Activated naive CD8-positive, alpha-beta T cell treated with anti-CD3 and anti-CD28 coated beads, Interleukin-2, amount 50 U/mL, for 16 hours (primary cell): Measurements from ENCODE around the gene PSMF1.
A peak's percentile ranks its signal among the peaks of the same experiment; 100 is the strongest.

Source experiments
- DNase-seq: peaks from one replicate; pipeline ENCODE4 v3.0.0-alpha.2; 2020; ENCODE audit warnings: low read depth, low spot score

Gene PSMF1

DNA sequence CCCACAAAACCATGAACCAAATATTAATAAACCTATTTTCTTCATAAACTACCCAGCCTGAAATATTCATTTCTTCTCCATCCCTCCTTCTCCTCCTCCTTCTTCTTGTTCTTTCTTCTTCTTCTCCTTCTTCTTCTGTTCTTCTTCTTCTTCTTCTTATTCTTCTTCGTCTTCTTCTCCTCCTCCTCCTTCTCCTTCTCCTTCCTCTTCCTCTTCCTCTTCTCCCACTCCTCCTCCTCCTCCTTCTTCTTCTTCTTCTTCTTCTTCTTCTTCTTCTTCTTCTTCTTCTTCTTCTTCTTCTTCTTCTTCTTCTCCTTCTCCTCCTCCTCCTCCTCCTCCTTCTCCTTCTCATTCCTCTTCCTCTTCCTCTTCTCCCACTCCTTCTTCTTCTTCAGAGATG is 71.4 kb downstream of the PSMF1 start:
- DNase-seq, result no peak

DNA sequence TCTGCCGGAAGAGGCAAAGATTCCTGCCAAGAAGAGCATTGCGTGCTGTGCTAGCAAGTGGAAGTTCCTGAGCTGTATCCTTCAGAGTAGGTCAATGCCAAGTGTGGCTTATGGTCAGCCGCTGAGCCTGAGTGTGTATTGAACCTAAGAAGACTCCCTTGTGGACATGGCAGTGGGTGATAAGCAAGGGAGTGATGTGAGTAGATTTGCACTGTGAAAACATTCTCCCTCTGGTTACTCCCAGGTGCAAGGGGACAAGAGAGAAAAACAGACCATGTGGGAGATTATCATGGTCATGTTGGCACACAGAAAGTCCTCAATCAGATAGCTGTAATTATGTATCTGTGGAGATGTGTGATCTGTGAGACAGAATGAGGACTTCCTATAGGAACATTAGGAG is 72.4 kb downstream of the PSMF1 start:
- DNase-seq, result no peak

DNA sequence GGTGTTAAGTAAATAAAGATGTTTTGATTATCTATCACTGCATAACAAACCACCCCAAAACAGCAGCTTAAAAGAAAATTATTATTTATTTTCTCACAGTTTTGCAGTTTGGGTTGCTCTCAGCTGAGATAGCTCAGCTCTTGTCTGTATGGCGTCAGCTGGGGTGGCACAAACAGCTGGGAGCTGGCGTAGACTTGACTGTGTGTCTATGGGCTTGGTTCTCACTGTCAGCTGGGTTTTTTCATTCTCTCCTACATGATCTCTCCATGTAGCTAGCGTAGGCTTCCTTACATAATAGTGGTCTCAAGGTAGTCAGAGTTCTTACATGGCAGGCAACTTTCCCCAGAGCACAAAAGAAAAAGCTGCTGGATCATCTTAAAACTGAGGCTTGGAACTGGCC is 72.9 kb downstream of the PSMF1 start:
- DNase-seq, result no peak

DNA sequence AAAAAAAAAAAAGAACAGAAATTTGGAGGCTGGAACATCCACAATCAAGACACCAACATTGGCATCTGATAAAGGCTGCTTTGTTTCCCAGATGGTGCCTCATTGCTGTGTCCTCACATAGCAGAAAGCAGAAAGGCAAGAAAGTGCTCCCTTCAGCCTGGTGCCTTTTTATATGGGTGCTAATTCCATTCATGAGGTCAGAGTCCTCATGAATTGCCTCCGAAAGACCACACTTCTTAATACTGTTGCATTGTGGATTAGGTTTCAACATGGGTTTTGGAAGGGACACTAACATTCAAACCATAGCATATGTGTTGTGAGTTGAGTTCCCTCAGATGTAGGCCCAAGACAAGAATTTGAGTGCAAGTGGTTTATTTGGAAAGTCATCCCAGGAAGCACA is 76.8 kb downstream of the PSMF1 start:
- no peak for DNase-seq

DNA sequence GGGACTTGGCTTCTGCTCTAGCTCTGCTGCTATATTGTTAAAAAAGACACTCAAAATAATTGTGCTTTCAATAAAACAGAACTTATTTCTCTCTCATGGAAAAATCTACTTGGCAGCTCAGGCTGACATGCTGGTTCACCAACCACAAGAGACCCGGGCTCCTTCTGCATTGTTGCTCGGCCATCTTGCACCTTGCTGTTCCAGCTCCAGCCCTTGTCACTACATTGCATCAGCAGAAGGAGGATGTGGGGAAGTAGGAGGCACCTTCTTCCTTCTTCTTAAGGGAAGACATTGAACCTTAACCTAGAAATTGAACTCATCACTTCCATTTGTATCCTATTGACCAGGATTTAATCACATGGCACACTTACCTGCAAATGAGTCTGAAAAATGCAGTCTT is 78.2 kb downstream of the PSMF1 start:
- DNase-seq, result no peak

DNA sequence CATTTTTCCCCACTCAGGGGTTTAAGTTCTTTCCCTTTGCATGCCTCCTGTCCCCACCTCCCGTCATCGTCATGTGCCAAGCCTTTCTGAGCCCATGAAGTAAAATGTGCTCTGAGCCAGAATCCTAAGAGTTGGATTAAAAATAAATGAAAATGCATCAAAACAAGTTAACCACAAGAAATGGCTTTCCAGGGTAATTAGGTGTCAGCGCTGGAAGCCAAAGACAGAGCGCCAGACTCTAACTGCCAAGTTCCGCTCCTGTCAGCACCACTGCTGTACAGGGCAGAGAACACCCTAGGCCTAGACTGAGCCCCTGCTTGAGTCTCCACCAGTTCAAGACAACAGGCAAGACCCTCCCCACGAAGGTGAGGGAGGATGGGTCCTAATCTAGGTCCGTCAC is 79.4 kb downstream of the PSMF1 start:
- no peak for DNase-seq

DNA sequence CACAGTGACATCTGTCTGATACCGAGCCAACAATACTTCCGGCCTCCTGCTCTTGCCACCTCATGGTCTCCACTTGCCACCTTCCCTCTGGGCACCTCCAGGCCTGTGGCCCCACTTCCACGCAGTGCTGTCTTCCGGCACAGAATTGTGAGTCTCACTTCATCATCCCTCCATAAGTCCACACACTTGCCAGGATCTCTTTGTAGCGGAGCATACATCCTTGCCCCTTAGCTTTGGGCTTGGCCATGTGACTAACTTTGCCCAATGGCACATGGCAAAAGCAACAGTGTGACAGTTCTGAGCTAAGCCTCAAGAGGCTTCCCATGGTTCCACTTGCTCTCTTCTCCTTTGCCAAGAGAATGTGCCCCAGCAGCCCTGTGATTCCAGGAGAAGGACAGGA is 80.3 kb downstream of the PSMF1 start:
- no peak for DNase-seq

DNA sequence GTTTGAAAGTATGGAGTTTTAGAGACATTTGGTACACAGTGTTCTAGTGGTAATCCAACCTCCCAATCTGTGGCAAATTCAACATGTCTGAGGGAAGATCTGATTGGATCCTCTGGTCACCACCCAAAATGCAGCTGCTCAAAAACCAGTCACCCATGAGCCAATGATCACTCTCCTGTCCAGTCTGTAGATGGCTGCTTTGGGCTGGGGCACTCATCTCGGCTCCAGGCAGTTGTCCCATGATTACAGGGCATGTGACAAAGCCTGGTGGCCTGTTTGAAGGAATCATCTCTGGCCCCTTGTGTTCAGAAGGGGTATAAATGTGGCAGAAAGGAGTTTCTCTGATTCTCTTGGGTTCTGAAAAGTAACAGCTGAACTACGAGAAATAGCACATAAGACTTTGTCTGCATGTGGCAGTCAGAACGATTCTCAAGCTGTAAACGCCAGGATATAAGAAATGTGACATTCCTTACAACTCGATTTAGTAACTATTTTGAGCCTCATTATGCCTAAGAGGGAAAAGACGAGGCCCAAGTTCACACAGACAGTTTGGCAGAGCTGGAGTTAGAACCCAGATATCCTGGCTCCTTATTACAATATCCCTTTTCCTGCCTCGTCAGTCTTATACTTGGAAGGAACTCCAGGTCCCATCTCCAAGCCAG is 80.9 kb downstream of the PSMF1 start:
- DNase-seq, result no peak

DNA sequence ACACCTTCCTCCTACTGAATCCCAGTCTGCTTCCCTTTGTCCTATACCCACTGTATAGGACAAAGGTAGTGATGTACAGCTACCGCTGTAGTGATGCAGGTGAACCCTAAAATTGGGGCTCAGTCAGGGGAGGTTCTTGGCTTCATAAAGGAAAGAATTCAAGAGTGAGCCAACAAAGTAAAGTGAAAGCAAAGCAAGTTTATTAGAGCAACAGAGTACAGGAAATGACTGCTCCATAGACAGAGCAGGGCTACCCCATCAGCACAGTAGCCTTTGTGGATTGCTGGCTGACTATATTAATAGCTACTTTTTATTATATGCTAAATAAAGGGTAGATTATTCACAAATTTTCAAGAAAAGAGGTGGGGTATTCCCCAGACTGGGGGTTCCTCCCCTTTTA is 81.6 kb downstream of the PSMF1 start:
- no peak for DNase-seq

DNA sequence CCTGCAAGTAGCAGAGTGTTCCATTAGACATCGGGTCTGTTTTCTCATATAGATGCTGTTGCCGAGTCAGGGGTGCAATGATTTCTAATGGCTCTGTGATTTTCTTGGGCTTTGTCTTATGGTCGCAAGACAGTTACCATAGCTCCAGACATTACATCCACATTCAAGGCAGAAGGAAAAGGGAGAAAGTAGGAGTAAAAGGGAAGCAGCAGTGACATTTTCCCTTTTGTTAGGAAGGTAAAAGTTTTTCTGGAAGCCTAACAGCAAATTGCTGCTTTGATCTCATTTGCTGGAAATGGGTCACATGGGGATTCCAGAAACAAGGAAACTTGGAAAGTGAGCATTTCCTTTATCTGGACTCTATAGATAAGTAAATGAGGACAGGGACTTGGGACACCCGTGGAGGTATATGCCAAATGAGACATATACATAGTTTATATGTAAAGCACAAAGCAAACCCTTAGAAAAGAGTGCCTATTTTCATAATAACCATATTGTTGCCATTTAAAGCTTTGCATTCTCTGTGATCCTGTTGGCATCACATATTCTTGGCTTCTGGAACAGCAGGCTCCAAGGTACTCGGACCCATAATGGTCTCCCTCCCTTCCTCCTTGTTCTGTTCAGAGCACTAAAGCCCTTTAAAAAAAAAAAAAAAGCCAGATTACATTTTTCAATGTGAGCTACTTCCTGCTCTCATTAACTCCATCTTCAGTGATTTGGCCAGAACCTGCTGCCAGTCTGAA is 84.5 kb downstream of the PSMF1 start, which contains the start of gene C20orf202:
Gene C20orf202 (plus strand): TSS at position 693 of the 743 bp plus-strand sequence. CDS start 132 bp downstream, outside the sequence.
- DNase-seq, result no peak

DNA sequence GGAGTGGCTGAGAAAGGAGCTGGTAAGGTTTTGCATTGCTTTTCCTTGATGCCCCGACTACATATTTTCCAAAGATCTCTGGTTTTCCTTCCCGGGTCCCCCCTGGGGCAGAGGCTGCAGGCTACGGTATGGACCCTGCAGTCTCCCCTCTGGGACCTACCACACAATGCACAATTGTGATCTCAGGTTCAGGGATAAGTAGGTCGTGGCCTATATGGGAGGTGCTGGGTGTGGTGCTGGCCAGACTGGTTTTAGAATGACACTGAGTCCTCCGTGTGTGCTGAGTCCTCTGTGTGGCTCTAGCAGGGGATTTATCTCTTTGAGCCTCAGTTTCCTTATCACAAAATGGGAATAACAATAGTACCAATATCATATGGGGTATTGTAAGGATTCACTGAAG is 85.2 kb downstream of the PSMF1 start:
- no peak for DNase-seq

DNA sequence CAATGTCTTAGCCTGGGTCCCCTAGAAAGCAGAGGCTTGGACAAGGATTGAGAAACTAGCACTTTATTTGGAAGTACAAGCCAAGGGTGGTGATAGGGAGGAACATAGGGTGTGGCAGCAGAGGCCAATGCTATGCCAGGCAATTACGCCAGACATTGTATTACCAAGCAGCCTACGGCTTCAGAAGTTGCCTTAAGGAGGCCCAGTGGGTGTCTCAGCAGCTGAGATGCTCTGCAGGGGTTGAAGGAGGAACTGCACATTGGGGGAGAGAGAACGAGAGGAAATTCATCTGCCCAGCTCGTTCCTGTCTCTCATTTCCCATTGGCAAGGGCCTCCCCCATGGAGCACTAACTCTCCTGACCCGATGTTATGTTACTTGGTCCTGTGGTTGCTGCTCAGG is 85.7 kb downstream of the PSMF1 start:
- DNase-seq, result no peak

DNA sequence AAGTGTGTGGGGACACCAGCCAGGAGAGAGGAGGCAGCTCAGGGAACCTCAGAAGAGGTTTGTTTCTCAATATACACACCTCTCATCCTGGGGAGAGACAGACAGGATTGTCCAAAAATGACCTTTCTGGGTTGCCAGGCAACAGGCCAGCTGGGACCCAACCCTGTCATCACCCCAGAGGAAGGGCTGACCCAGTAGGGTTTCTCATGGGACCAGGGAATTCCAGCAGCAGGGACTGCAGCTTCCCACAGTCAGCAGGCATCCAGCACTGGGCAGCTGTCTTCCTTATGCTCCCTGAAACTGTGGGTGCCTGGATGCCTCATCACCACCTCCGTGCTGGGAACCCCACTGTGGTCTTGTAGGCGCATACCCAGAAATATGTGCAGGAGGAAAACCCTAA is 86.2 kb downstream of the PSMF1 start:
- DNase-seq, result no peak

DNA sequence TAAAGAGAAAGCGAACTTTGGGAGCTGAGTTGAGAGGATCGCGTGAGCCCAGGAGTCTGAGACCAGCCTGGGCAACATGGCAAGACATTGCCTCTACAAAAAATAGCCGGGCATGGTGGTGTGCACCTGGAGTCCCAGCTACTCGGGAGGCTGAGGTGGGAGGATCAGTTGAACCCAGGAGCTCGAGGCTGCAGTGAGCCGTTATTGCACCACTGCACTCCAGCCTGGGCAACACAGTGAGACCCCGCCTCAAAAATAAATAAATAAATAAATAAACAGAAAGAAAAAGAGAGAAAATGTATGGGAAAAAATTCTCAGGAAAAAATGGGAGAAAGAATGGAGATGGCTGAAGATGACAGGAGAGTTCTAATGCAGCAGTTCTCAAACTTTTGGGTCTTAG is 87.4 kb downstream of the PSMF1 start:
- no peak for DNase-seq

DNA sequence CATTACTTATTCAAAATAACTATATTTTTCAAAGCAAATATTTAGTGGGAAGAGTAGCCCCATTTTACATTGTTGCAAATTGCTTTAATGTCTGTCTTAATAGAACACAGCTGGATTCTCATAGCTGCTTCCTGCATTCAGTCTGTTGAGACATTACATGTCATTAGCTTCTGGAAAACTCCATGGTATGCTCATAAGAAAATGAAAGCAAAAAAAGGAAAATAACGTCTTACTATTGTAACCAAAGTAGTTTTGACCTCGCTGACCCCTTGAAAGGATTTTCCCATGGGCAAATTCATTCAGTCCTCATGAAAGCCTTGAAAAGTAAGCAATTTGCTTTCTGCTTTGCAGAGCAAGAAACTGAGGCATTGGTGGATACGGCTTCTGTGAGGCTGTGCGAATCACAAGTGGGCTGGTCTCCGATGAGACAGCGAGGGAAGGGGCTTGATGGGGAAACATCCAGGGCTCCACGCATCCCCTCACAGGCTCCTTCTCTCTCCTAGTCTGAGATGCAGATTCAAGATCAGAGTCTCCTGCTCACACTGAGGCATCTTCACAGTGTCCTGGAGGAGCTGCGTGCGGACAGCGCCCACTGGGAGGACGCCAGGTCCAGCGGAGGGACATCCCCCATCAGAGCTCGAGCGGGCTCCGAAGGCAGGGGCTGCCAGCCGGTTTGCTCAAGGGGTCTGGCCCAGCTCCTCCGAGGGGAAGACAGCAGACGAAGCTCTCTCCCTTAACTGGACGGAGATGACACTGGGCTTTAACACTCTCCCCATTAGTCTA is 88.2 kb downstream of the PSMF1 start:
- DNase-seq, result no peak

DNA sequence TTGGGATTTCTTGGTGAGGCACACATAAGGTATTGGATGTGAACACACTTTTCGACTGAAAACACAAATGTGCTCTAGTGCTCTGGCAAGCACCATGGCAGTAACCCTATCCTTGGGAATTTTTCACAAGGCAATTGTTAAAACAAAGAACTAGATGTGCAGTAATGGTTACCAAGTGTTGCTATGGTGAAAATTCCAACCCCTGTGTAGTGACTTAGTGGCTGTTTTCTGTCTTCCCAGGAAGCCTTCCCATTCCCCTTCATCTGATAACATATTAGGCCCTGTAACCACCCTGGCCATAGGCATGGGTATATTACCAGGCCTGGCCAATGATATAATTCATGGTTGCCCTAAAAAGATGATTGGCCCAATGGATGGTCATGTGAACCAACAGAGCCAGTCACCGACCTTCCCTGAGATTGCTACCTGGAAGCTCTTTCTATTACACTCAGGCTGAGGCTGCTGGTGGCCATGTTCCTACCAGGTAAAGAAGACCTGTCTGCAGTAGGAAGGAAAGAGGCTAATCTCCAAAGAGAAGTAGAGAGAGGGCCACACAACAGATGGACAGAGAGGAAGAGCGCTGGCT is 89.0 kb downstream of the PSMF1 start:
- DNase-seq, result no peak

DNA sequence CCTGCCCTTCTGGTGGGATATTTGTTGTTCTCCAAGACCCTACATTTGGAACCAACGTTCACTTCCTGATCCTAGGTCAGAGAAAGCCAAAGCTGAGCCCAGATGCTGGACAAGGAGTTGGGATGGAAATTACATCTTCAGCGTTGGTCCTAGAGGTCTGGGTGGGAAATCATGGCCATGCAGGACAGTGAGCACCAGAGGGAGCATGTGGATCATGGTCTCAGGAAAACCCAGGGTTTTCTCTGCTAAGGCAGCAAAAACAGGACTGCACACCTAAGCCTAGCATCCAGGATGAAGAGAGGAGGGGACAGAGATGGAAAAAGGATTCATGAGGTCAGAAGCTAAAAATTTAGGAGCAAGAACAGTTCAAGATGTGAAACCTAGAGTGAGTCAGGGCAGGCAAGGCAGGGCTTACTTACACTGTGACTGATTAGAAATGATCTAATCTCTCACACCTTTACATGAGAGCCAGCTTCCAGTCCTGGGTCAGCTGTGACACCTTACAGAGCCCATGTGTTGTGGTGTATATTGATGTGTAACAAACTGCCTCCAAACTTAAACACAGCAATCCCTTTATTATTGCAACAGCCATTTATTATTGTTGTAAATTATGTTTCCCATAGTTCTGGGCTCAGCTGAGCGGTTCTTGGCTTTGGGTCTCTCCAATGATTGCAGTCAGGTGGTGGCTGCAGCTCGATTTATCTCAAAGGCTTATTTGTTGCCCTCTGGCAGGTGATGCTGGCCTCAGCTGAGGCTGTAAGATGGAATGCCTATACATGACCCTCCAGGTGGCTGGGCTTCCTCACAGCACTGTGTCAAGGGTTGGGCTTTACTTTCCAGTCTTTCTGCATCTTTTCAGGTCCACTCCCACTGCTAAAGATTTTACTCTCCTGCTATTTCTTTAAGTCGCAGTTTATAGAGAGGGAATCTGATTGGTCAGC is 91.3 kb downstream of the PSMF1 start:
- DNase-seq, result no peak

DNA sequence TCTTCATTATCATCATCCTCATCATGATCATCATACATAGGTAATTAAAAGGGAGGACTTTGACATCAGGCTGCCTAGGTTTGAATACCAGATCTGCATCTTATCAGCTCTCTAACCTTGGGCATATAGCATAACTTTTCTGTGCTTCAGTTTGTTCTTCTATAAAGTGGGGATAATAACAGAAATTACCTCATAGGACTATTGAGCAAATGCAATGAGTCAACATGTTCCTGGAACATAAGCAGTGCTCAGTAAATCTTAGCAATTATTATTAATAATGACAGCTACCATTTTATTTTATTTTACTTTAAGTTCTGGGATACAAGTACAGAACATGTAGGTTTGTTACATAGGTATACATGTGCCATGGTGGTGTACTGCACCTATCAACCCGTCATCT is 92.1 kb downstream of the PSMF1 start:
- no peak for DNase-seq

DNA sequence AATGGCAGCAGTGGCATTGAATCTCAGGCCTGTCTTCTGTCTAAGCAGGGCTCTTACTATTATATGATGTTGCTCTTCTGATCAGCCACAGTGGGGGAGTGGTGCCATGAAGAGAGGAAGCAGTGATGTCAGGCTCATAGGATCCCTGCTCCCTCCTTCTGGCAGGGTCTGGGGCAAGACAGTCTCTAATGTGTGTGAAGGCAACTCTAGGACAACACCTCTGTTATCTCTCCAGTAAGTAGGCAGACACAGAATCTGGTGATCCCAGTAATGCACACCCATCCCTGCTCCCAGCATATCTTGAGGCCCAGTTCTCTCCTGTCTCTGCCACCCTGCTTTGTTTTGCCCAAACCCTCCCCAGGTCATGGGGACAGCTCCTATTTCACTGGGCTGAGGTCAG is 93.6 kb downstream of the PSMF1 start:
- DNase-seq, result no peak

DNA sequence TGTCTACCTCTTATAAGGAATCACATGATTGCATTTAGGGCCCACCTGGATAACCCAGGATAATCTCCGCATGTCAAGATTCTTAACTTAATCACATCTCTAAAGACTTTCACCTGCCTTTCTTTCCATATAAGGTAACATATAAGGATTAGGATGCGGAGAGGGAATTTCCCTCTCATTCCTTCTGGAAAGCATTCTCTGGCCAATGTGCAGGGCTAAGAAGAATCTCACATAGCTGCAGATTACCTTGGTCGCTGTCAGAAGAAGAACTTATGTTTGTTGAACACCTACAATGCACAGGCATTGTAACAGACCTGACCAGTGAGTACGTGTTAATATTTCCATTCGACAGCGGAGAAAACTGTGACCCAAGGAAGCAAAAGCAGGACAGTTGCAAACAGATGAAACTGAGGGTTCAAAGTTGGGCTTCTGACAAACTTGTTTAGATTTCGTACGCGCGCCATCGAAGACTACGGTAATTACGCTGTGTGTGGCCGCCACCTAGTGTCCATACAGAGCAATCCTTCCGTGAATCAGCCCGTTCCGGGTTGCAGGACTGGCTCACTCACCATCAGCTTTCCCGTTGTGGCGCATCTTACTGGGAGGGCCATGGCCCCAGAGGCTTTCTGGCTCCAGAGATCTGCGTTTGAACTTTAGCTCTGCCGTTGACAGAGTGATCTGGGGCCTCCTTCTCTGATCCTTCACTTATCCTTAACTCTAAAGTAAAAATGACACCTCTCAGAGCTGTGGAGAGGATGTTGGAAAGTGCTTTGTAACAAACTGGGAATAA is 94.4 kb downstream of the PSMF1 start:
- peak; percentile 40 for DNase-seq
